ENCODE measurements around the gene PUS1. TPM values are rescaled to one million over a fixed set of nuclear protein-coding genes. Genes with fewer than 3 reads are reported as not detected.

PUS1 gene
- total RNA-seq, 4 donors from 2014 or later = 8.3 to 44.1 (median 15.6) TPM

DNA sequence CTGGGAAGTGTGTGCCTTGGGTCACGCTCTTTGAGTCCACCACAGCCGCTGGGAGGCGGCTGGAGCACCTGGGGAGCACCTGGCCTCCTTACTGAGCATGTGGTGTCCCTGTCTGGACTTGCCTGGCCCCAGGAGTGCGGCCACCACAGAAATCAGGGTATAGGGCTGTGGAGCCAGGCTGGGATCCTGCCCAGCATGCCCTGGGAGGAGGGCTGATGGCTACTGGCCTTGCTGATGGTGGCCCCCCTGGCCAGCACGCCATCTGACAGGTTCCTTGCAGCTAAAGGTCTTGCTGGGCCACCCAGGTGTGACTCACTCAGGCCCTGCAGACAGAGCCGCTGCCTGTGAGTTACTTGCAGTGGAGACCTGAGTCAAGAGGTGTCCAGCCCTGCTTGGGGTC lies 28.7 kb upstream of the PUS1 start:
- Histone ChIP-seq H3K4me3 (no peak overlapping the region), H3K9me3 (no peaks in the 10 kb centered on the region), H3K27ac (no peak overlapping the region), H3K27me3 (no peaks in the 10 kb centered on the region), H3K4me1 (peaks cover 0 to 76% (median 22%) of the 10 kb centered on the region in 4 donors), H3K36me3 (peaks cover 0 to 34% (median 0%) of the 10 kb centered on the region in 3 donors)
- TF ChIP-seq, protein P1, sequence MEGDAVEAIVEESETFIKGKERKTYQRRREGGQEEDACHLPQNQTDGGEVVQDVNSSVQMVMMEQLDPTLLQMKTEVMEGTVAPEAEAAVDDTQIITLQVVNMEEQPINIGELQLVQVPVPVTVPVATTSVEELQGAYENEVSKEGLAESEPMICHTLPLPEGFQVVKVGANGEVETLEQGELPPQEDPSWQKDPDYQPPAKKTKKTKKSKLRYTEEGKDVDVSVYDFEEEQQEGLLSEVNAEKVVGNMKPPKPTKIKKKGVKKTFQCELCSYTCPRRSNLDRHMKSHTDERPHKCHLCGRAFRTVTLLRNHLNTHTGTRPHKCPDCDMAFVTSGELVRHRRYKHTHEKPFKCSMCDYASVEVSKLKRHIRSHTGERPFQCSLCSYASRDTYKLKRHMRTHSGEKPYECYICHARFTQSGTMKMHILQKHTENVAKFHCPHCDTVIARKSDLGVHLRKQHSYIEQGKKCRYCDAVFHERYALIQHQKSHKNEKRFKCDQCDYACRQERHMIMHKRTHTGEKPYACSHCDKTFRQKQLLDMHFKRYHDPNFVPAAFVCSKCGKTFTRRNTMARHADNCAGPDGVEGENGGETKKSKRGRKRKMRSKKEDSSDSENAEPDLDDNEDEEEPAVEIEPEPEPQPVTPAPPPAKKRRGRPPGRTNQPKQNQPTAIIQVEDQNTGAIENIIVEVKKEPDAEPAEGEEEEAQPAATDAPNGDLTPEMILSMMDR (IDR thresholded peaks at IDR 0.05) = no peak
- no peak for TF ChIP-seq EP300 (IDR thresholded peaks at IDR 0.05)
- no peak for TF ChIP-seq POLR2A (IDR thresholded peaks at IDR 0.05)
- DNase-seq (ENCODE audit: low spot score in 2 of 2) = no peak
- 92 to 95% methylated on average over 5 to 6 of the region's 6 CpGs for WGBS, 2 donors

DNA sequence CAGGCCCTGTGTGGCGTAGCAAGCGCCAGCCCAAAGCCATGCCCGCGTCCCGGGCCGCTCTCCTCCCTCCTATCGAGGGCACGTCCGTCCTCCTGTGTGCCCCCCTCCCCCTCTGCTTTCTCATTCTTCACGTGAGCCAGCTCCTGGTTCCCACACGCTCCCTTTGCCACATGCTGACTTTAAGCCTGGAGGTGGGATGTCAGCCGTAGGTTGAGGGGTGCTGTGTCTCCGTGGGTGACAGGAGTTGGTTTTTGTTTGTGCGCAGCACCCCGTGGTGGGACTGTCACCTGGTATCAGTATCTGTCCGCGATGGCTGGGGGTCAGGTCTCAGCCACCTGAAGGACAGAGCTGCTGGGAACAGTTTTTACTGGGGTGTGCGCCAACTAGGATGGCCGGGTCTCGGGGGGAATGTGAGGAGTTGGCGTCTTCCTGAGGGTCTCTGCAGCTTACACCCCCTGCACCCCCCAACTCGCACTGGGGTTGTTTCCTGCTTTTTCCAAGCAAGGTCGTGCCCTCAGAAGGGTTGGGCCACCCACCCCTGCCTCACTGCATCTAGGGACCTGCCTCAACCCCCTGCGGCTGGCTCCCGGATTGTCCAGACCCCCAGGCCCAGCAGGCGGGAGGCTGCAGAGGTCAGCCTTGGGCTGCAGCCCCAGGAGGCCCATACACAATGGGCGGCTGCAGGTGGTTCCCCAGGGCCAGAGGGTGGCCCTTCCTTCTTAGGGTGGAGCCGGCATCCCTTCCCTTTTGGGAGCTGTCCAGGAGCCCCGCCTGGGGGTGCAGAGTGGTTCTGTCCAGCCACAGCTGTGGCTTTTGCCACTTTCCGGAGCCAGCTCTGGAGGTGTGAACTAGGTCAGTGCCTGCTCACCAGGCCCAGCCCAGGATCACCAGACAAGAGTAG lies 27.4 kb upstream of the PUS1 start:
- Histone ChIP-seq H3K9me3 (no peaks in the 10 kb centered on the region), H3K27ac (no peak overlapping the region), H3K4me3 (no peak overlapping the region), H3K36me3 (peaks cover 0 to 38% (median 0%) of the 10 kb centered on the region in 3 donors), H3K4me1 (peaks cover 0 to 65% (median 17%) of the 10 kb centered on the region in 4 donors), H3K27me3 (no peaks in the 10 kb centered on the region)
- no peak for DNase-seq (ENCODE audit: low spot score in 2 of 2)
- WGBS, 2 donors = 72 to 73% methylated on average over 26 to 30 of the region's 30 CpGs
- no peak for TF ChIP-seq POLR2A (IDR thresholded peaks at IDR 0.05)
- no peak for TF ChIP-seq EP300 (IDR thresholded peaks at IDR 0.05)
- TF ChIP-seq, protein P1 (IDR thresholded peaks at IDR 0.05) = no peak

DNA sequence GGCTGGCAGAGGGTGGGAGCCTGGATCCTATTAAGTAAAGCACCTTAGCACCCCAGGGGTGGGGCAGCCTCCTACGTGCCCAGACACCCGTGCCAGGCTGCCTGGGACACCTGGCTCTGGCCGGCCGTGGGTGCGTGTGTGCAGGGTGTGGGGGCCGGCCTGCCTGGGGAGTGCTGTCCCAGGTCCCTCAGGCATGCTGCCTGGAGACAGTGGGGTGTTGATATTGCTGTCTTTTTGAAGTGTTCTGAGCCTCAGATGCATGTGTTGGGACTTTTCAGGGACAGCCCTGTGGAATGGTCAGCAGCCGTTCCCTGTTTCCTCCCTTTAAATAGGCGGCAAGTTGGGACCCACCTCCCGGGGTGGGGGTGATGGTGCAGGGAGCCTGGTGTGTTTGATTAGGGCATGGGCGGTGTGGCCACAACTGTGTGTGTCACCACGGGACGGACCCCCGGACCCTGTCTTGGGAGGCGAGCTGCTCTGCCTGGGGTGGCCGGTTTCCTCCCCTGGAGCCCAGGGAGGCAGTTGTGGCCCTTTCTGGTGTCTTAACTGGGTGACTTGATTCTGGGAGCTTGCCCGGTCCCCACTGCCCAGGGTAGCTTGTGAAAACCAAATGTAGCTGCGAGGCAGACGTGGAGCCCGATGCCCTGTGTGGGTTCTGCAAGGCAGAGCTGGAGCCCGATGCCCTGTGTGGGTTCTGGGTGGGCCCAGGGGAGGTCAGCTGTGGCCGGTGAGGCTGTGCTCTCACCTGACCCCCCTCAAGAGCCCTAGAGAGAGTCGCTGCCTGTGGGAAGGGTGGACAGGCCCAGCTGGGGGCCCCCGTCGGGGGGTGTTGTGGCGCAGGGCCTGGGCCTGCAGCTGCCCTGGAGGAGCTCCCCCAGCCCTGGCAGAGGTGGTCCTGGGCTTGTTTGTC lies 26.5 kb upstream of the PUS1 start:
- peaks cover 0 to 56% (median 11%) of the 10 kb centered on the region in 4 donors for H3K4me1 ChIP-seq
- 73 to 76% methylated on average over 20 to 23 of the region's 25 CpGs for WGBS, 2 donors
- H3K27me3 ChIP-seq = no peaks in the 10 kb centered on the region
- no peaks in the 10 kb centered on the region for H3K9me3 ChIP-seq
- no peak overlapping the region for H3K27ac ChIP-seq
- H3K36me3 ChIP-seq = peaks cover 0 to 40% (median 0%) of the 10 kb centered on the region in 3 donors
- no peak for DNase-seq (ENCODE audit: low spot score in 2 of 2)
- TF ChIP-seq, protein P1 (IDR thresholded peaks at IDR 0.05) = no peak
- TF ChIP-seq POLR2A (IDR thresholded peaks at IDR 0.05) = no peak
- no peak for TF ChIP-seq EP300 (IDR thresholded peaks at IDR 0.05)
- H3K4me3 ChIP-seq = no peak overlapping the region

DNA sequence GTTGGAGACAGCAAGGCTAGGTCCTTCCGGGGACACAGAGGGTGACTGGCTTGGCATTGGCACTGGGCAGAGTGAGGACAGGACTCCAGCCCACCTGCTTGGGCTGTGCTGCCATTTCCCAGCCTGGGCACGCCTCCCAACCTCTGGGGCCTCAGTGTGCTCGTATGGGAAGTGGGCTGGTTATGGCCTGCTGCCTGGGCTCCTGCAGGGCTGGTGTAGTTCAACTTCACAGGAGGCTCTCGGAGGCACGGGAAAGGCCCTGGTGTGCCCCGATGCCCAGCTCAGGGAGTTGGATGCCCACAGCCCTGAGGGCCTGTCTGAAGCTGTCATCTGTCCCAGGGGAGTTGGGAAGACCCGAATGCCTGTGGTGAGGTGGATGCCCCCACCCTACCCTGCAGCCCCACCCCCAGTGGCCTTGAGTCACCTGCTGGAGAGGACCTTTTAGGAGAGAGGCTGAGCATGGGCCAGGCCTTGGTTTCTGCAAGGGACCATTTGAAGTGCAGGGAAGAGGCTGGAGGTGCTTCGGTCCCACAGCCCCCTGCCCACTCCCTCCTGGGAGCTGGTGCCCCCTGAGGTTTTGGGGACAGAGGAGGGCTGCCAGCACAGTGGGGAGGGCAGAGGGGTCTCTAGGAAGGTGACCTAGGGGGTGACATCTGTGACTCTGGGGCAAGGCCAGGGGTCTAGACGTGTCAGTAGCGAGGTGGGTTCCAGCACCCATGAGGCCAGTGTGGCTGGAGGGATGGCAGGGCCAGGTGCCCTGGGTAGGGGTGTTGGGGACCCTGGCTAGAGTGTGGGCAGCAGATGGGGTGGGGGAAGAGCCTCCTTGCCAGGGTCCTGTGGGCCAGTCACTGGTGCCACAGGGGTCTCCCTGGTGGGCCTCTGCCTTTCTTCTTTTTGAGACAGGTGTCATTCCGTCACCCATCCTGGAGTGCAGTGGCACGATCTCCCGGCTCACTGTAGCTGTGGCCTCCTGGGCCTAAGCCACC lies 25.5 kb upstream of the PUS1 start:
- TF ChIP-seq, protein P1 (IDR thresholded peaks at IDR 0.05) = no peak
- TF ChIP-seq EP300 (IDR thresholded peaks at IDR 0.05) = no peak
- TF ChIP-seq POLR2A (IDR thresholded peaks at IDR 0.05) = no peak
- 81 to 91% methylated on average over 9 to 13 of the region's 13 CpGs for WGBS, 2 donors
- no peak overlapping the region for H3K4me3 ChIP-seq
- no peak overlapping the region for H3K27ac ChIP-seq
- no peak for DNase-seq (ENCODE audit: low spot score in 2 of 2)
- no peaks in the 10 kb centered on the region for H3K27me3 ChIP-seq
- H3K9me3 ChIP-seq = no peaks in the 10 kb centered on the region
- H3K36me3 ChIP-seq = peaks cover 0 to 40% (median 0%) of the 10 kb centered on the region in 3 donors
- peaks cover 0 to 46% (median 11%) of the 10 kb centered on the region in 4 donors for H3K4me1 ChIP-seq
